Testis (tissue), 2 donors: ENCODE data around the gene KIR3DL2.

Experiments
- POLR2A ChIP-seq: fragments of 450-650 bp; IDR thresholded peaks from one replicate; pipeline ENCODE4 v1.6.1; 2017; ENCODE audit warnings: antibody characterized with exemption, mild to moderate bottlenecking, moderate library complexity
- TF ChIP-seq, protein P1 (sequence below), 3 experiments: fragments of 450-650 bp in 2 of 3; fragments of 200-600 bp in 1 of 3; sonication (generic) in 1 of 3; IDR thresholded peaks; one replicate each; pipeline ENCODE4 v1.5.1; 2016 to 2019; ENCODE audit warnings: antibody characterized with exemption in 3 of 3, mild to moderate bottlenecking in 2 of 3, moderate library complexity in 1 of 3

- no peak for TF ChIP-seq POLR2A
- TF ChIP-seq, protein P1, sequence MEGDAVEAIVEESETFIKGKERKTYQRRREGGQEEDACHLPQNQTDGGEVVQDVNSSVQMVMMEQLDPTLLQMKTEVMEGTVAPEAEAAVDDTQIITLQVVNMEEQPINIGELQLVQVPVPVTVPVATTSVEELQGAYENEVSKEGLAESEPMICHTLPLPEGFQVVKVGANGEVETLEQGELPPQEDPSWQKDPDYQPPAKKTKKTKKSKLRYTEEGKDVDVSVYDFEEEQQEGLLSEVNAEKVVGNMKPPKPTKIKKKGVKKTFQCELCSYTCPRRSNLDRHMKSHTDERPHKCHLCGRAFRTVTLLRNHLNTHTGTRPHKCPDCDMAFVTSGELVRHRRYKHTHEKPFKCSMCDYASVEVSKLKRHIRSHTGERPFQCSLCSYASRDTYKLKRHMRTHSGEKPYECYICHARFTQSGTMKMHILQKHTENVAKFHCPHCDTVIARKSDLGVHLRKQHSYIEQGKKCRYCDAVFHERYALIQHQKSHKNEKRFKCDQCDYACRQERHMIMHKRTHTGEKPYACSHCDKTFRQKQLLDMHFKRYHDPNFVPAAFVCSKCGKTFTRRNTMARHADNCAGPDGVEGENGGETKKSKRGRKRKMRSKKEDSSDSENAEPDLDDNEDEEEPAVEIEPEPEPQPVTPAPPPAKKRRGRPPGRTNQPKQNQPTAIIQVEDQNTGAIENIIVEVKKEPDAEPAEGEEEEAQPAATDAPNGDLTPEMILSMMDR (IDR thresholded peaks at IDR 0.05), result no peak
Measured at GRCh38 chr19:54817670-54818536, 32.3 kb upstream of the KIR3DL2 start.
